Astrocyte of the cerebellum (primary cell): Measurements from ENCODE around the gene PDE3B.
"Not testable (repeated sequence)": the region's sequence is repeated elsewhere in the genome, so short reads cannot be mapped to it uniquely, and the experiment has no call there.

Experiments used
- DNase-seq: peaks from one replicate; pipeline ENCODE4 v3.0.0-alpha.2; 2011; ENCODE audit warnings: low read depth
- H3K4me3 ChIP-seq: 2 replicates; pipeline ENCODE4 v1.5.1; 2011; ENCODE audit warnings: mild to moderate bottlenecking, low read depth, low read length, moderate library complexity
- CTCF ChIP-seq: IDR thresholded peaks from 2 replicates; pipeline ENCODE4 v1.5.1; 2012; ENCODE audit warnings: low read length, low read depth, moderate library complexity, mild to moderate bottlenecking; ENCODE audit errors: missing control alignments
- in situ Hi-C: cut with HindIII; loops from 2 replicates; pipeline ENCODE4 v1.10.0; 2017; ENCODE audit warnings: low sequenced_read_pairs

Gene PDE3B

GRCh38 chr11:14746857-14747395 lies 103.3 kb downstream of the PDE3B start:
- no peak for TF ChIP-seq CTCF
- in situ Hi-C loops, result no loop called here
- DNase-seq, result no peak
- H3K4me3 ChIP-seq, result no peak overlapping the region

GRCh38 chr11:14748090-14748489 lies 104.5 kb downstream of the PDE3B start:
- no peak overlapping the region for H3K4me3 ChIP-seq
- no peak for DNase-seq
- in situ Hi-C loops, result no loop called here
- TF ChIP-seq CTCF, result no peak

GRCh38 chr11:14750911-14751310 lies 107.3 kb downstream of the PDE3B start:
- no peak for DNase-seq
- in situ Hi-C loops, result no loop called here
- H3K4me3 ChIP-seq, result no peak overlapping the region
- TF ChIP-seq CTCF, result no peak

- no peak overlapping the region for H3K4me3 ChIP-seq
- in situ Hi-C loops, result no loop called here
- TF ChIP-seq CTCF, result no peak
- DNase-seq, result no peak
Measured at GRCh38 chr11:14751975-14752407, 108.4 kb downstream of the PDE3B start.

- TF ChIP-seq CTCF, result no peak
- no peak overlapping the region for H3K4me3 ChIP-seq
- in situ Hi-C loops, result no loop called here
- no peak for DNase-seq
Measured at GRCh38 chr11:14755140-14755539, 111.5 kb downstream of the PDE3B start.

GRCh38 chr11:14756349-14756748 lies 112.7 kb downstream of the PDE3B start:
- no peak for TF ChIP-seq CTCF
- in situ Hi-C loops, result no loop called here
- DNase-seq, result no peak
- H3K4me3 ChIP-seq, result no peak overlapping the region

- in situ Hi-C loops, DNase-seq, H3K4me3 ChIP-seq: not testable (repeated sequence)
Measured at GRCh38 chr11:14759300-14760012, 115.9 kb downstream of the PDE3B start.
